ENCODE results near the gene ELSPBP1.

The ELSPBP1 gene

GRCh38 chr19:48041877-48042580 is 47.6 kb downstream of the ELSPBP1 start:
- no peak for TF ChIP-seq SUZ12 (IDR thresholded peaks at IDR 0.05; ENCODE audit: extremely low read depth, insufficient read depth, insufficient read length)
- TF ChIP-seq YY1 (IDR thresholded peaks at IDR 0.05; ENCODE audit: insufficient read depth, insufficient read length) = no peak
- no peak for TF ChIP-seq ZNF274 (IDR thresholded peaks at IDR 0.05; ENCODE audit: low read depth, low read length)
- Histone ChIP-seq H3K4me1 (ENCODE audit: insufficient read depth, insufficient read length) (no peaks in the 10 kb centered on the region), H3K9ac (ENCODE audit: insufficient read length, low read depth) (no peak overlapping the region), H3K27me3 (ENCODE audit: insufficient read depth, insufficient read length) (no peaks in the 10 kb centered on the region), H3K9me3 (ENCODE audit: insufficient read depth, low read length) (peaks cover 10% of the 10 kb centered on the region; the same call in 1 of the 2 replicates), H3K36me3 (ENCODE audit: insufficient read depth, insufficient read length, low read length) (no peaks in the 10 kb centered on the region), H3K4me3 (ENCODE audit: insufficient read length, low read depth) (no peak overlapping the region)
- DNase-seq (ENCODE audit: low read depth, low spot score) = no peak

GRCh38 chr19:48043675-48044258 is 49.3 kb downstream of the ELSPBP1 start, which contains the start of gene CABP5:
Gene CABP5, minus strand, starts transcription at chr19:48044079. Its CDS starts 157 bp downstream, at chr19:48043922.
- Histone ChIP-seq H3K9ac (ENCODE audit: insufficient read length, low read depth) (no peak within 1 kb of the TSS), H3K36me3 (ENCODE audit: insufficient read depth, insufficient read length, low read length) (no peaks in the 10 kb centered on the region), H3K4me3 (ENCODE audit: insufficient read length, low read depth) (no peak within 1 kb of the TSS), H3K4me1 (ENCODE audit: insufficient read depth, insufficient read length) (no peaks in the 10 kb centered on the region), H3K9me3 (ENCODE audit: insufficient read depth, low read length) (peaks cover 9% of the 10 kb centered on the region; the same call in 1 of the 2 replicates), H3K27me3 (ENCODE audit: insufficient read depth, insufficient read length) (no peaks in the 10 kb centered on the region)
- TF ChIP-seq SUZ12 (IDR thresholded peaks at IDR 0.05; ENCODE audit: extremely low read depth, insufficient read depth, insufficient read length) (no peak), YY1 (IDR thresholded peaks at IDR 0.05; ENCODE audit: insufficient read depth, insufficient read length) (no peak), ZNF274 (IDR thresholded peaks at IDR 0.05; ENCODE audit: low read depth, low read length) (no peak)
- no peak for DNase-seq (ENCODE audit: low read depth, low spot score)

GRCh38 chr19:48044561-48044960 is 50.1 kb downstream of the ELSPBP1 start:
- no peaks in the 10 kb centered on the region for H3K4me1 ChIP-seq (ENCODE audit: insufficient read depth, insufficient read length)
- no peaks in the 10 kb centered on the region for H3K36me3 ChIP-seq (ENCODE audit: insufficient read depth, insufficient read length, low read length)
- no peak overlapping the region for H3K4me3 ChIP-seq (ENCODE audit: insufficient read length, low read depth)
- DNase-seq (ENCODE audit: low read depth, low spot score) = no peak
- H3K9ac ChIP-seq (ENCODE audit: insufficient read length, low read depth) = no peak overlapping the region
- H3K9me3 ChIP-seq (ENCODE audit: insufficient read depth, low read length) = peaks cover 9% of the 10 kb centered on the region; the same call in 1 of the 2 replicates
- H3K27me3 ChIP-seq (ENCODE audit: insufficient read depth, insufficient read length) = no peaks in the 10 kb centered on the region
- TF ChIP-seq ZNF274 (IDR thresholded peaks at IDR 0.05; ENCODE audit: low read depth, low read length) (no peak), SUZ12 (IDR thresholded peaks at IDR 0.05; ENCODE audit: extremely low read depth, insufficient read depth, insufficient read length) (no peak), YY1 (IDR thresholded peaks at IDR 0.05; ENCODE audit: insufficient read depth, insufficient read length) (no peak)

- no peaks in the 10 kb centered on the region for H3K4me1 ChIP-seq (ENCODE audit: insufficient read depth, insufficient read length)
- peaks cover 10% of the 10 kb centered on the region; the same call in 1 of the 2 replicates for H3K9me3 ChIP-seq (ENCODE audit: insufficient read depth, low read length)
- H3K4me3 ChIP-seq (ENCODE audit: insufficient read length, low read depth) = no peak overlapping the region
- H3K9ac ChIP-seq (ENCODE audit: insufficient read length, low read depth) = no peak overlapping the region
- TF ChIP-seq ZNF274 (IDR thresholded peaks at IDR 0.05; ENCODE audit: low read depth, low read length) = no peak
- TF ChIP-seq YY1 (IDR thresholded peaks at IDR 0.05; ENCODE audit: insufficient read depth, insufficient read length) = no peak
- TF ChIP-seq SUZ12 (IDR thresholded peaks at IDR 0.05; ENCODE audit: extremely low read depth, insufficient read depth, insufficient read length) = no peak
- no peaks in the 10 kb centered on the region for H3K27me3 ChIP-seq (ENCODE audit: insufficient read depth, insufficient read length)
- no peak for DNase-seq (ENCODE audit: low read depth, low spot score)
- no peaks in the 10 kb centered on the region for H3K36me3 ChIP-seq (ENCODE audit: insufficient read depth, insufficient read length, low read length)
Observed at GRCh38 chr19:48051335-48052033, 57.1 kb downstream of the ELSPBP1 start.

- H3K27me3 ChIP-seq (ENCODE audit: insufficient read depth, insufficient read length) = no peaks in the 10 kb centered on the region
- TF ChIP-seq SUZ12 (IDR thresholded peaks at IDR 0.05; ENCODE audit: extremely low read depth, insufficient read depth, insufficient read length) = no peak
- TF ChIP-seq ZNF274 (IDR thresholded peaks at IDR 0.05; ENCODE audit: low read depth, low read length) = no peak
- TF ChIP-seq YY1 (IDR thresholded peaks at IDR 0.05; ENCODE audit: insufficient read depth, insufficient read length) = no peak
- H3K36me3 ChIP-seq (ENCODE audit: insufficient read depth, insufficient read length, low read length) = no peaks in the 10 kb centered on the region
- no peak overlapping the region for H3K4me3 ChIP-seq (ENCODE audit: insufficient read length, low read depth)
- no peak overlapping the region for H3K9ac ChIP-seq (ENCODE audit: insufficient read length, low read depth)
- H3K4me1 ChIP-seq (ENCODE audit: insufficient read depth, insufficient read length) = no peaks in the 10 kb centered on the region
- no peak for DNase-seq (ENCODE audit: low read depth, low spot score)
- peaks cover 10% of the 10 kb centered on the region; the same call in 1 of the 2 replicates for H3K9me3 ChIP-seq (ENCODE audit: insufficient read depth, low read length)
Observed at GRCh38 chr19:48053076-48053475, 58.6 kb downstream of the ELSPBP1 start.

- H3K9ac ChIP-seq (ENCODE audit: insufficient read length, low read depth) = no peak overlapping the region
- H3K9me3 ChIP-seq (ENCODE audit: insufficient read depth, low read length) = peaks cover 10% of the 10 kb centered on the region; the same call in 1 of the 2 replicates
- H3K4me3 ChIP-seq (ENCODE audit: insufficient read length, low read depth) = no peak overlapping the region
- H3K36me3 ChIP-seq (ENCODE audit: insufficient read depth, insufficient read length, low read length) = no peaks in the 10 kb centered on the region
- no peaks in the 10 kb centered on the region for H3K4me1 ChIP-seq (ENCODE audit: insufficient read depth, insufficient read length)
- H3K27me3 ChIP-seq (ENCODE audit: insufficient read depth, insufficient read length) = no peaks in the 10 kb centered on the region
- TF ChIP-seq YY1 (IDR thresholded peaks at IDR 0.05; ENCODE audit: insufficient read depth, insufficient read length) (no peak), ZNF274 (IDR thresholded peaks at IDR 0.05; ENCODE audit: low read depth, low read length) (no peak), SUZ12 (IDR thresholded peaks at IDR 0.05; ENCODE audit: extremely low read depth, insufficient read depth, insufficient read length) (no peak)
- no peak for DNase-seq (ENCODE audit: low read depth, low spot score)
Observed at GRCh38 chr19:48053856-48054255, 59.4 kb downstream of the ELSPBP1 start.

GRCh38 chr19:48059331-48059730 is 64.9 kb downstream of the ELSPBP1 start:
- Histone ChIP-seq H3K36me3 (ENCODE audit: insufficient read depth, insufficient read length, low read length) (no peaks in the 10 kb centered on the region), H3K9ac (ENCODE audit: insufficient read length, low read depth) (no peak overlapping the region), H3K9me3 (ENCODE audit: insufficient read depth, low read length) (no peaks in the 10 kb centered on the region), H3K4me1 (ENCODE audit: insufficient read depth, insufficient read length) (peaks cover 2% of the 10 kb centered on the region), H3K27me3 (ENCODE audit: insufficient read depth, insufficient read length) (no peaks in the 10 kb centered on the region), H3K4me3 (ENCODE audit: insufficient read length, low read depth) (no peak overlapping the region)
- TF ChIP-seq SUZ12 (IDR thresholded peaks at IDR 0.05; ENCODE audit: extremely low read depth, insufficient read depth, insufficient read length) (no peak), YY1 (IDR thresholded peaks at IDR 0.05; ENCODE audit: insufficient read depth, insufficient read length) (no peak), ZNF274 (IDR thresholded peaks at IDR 0.05; ENCODE audit: low read depth, low read length) (no peak)
- no peak for DNase-seq (ENCODE audit: low read depth, low spot score)

Data from NT2/D1 (cell line).